Keratinocyte (primary cell): Measurements from ENCODE around the gene KPNA3. TPM values are rescaled to one million over a fixed set of nuclear protein-coding genes. Genes with fewer than 3 reads are reported as not detected.

Experiments used
- DNase-seq: peaks from one replicate; pipeline ENCODE4 v3.0.0-alpha.2; 2011; ENCODE audit warnings: low read depth, missing footprints, low spot score
- FAIRE-seq: peaks from 2 replicates; lab custom pipeline; 2011; peaks lifted over from hg19 to GRCh38; lab: Jason Lieb, UNC
- H2AFZ ChIP-seq: 2 replicates; pipeline ENCODE4 v1.6.0; 2012; ENCODE audit warnings: low read length, control low read depth, inconsistent platforms; ENCODE audit not compliant: control insufficient read depth
- H3K27ac ChIP-seq: 2 replicates; pipeline ENCODE4 v1.5.1; 2011; ENCODE audit warnings: low read length; ENCODE audit not compliant: control insufficient read depth, insufficient read depth
- H3K27me3 ChIP-seq: 3 replicates; pipeline ENCODE4 v1.6.0; 2011; ENCODE audit warnings: low read length; ENCODE audit not compliant: control insufficient read depth, insufficient read depth; ENCODE audit errors: extremely low read depth
- H3K36me3 ChIP-seq, 2 experiments: 2 replicates in 1 of 2; 3 replicates in 1 of 2; pipeline ENCODE4 v1.5.1; 2011; ENCODE audit warnings: low read length in 2 of 2, mild to moderate bottlenecking in 1 of 2; ENCODE audit not compliant: control insufficient read depth in 2 of 2, insufficient read depth in 2 of 2; ENCODE audit errors: extremely low read depth in 1 of 2
- H3K4me1 ChIP-seq: 3 replicates; pipeline ENCODE4 v1.5.1; 2011; ENCODE audit warnings: low read length; ENCODE audit not compliant: control insufficient read depth, insufficient read depth; ENCODE audit errors: extremely low read depth
- H3K4me2 ChIP-seq: 3 replicates; pipeline ENCODE4 v1.6.0; 2011; ENCODE audit warnings: low read depth, low read length; ENCODE audit not compliant: control insufficient read depth, insufficient read depth; ENCODE audit errors: extremely low read depth
- H3K4me3 ChIP-seq, 3 experiments: fragments of 200-600 bp in 1 of 3; sonication (generic) in 1 of 3; 2 replicates in 2 of 3; 3 replicates in 1 of 3; pipeline ENCODE4 v1.5.1; 2011 to 2016; ENCODE audit warnings: low read length in 3 of 3, mild to moderate bottlenecking in 3 of 3, control low read depth in 2 of 3, inconsistent platforms in 1 of 3, low read depth in 1 of 3, mixed read lengths in 1 of 3, mixed run types in 1 of 3, moderate library complexity in 1 of 3; ENCODE audit not compliant: control insufficient read depth in 2 of 3, insufficient read depth in 2 of 3; ENCODE audit errors: extremely low read depth in 1 of 3
- H3K79me2 ChIP-seq: 2 replicates; pipeline ENCODE4 v1.6.0; 2012; ENCODE audit warnings: low read length; ENCODE audit not compliant: control insufficient read depth, insufficient read depth
- H3K9ac ChIP-seq: 3 replicates; pipeline ENCODE4 v1.6.0; 2011; ENCODE audit warnings: low read length; ENCODE audit not compliant: control insufficient read depth, insufficient read depth; ENCODE audit errors: extremely low read depth
- H3K9me1 ChIP-seq: 3 replicates; pipeline ENCODE4 v1.6.0; 2011; ENCODE audit warnings: low read length; ENCODE audit not compliant: control insufficient read depth, insufficient read depth; ENCODE audit errors: extremely low read depth
- H3K9me3 ChIP-seq: 2 replicates; pipeline ENCODE4 v1.5.1; 2012; ENCODE audit warnings: low read depth, low read length; ENCODE audit not compliant: control insufficient read depth
- H4K20me1 ChIP-seq: 3 replicates; pipeline ENCODE4 v1.6.0; 2011; ENCODE audit warnings: low read length; ENCODE audit not compliant: control insufficient read depth, insufficient read depth; ENCODE audit errors: extremely low read depth
- EZH2 ChIP-seq: IDR thresholded peaks from one replicate; pipeline ENCODE4 v1.6.1; 2012; ENCODE audit warnings: inconsistent platforms, mild to moderate bottlenecking, low read length, moderate library complexity
- dilution Hi-C: fragments of 300-500 bp; cut with MboI; formaldehyde crosslinking; loops from one replicate; pipeline ENCODE4 v1.7.0; 2020; ENCODE audit warnings: low sequenced_read_pairs; ENCODE audit not compliant: extremely low pct_ligation_motif_present
- polyA plus RNA-seq, 5 experiments: library from polyadenylated mRNA; depleted of rRNA in 3 of 5; stranded (reverse) in 3 of 5; stranded (forward) in 1 of 5; unstranded in 1 of 5; fragments of >200 nt; gene quantifications; 1 replicate in 1 of 5; 2 replicates in 3 of 5; 3 replicates in 1 of 5; pipeline versions ENCODE4 v1.2.1 to v1.2.3, GENCODE V29; 2011 to 2012; ENCODE audit warnings: missing spikeins in 2 of 5, low read depth in 1 of 5, low replicate concordance in 1 of 5
- TF ChIP-seq, protein P1 (sequence below), 3 experiments: IDR thresholded peaks in 1 of 3; conservative IDR thresholded peaks in 1 of 3; optimal IDR thresholded peaks in 1 of 3; 2 replicates in 2 of 3; 3 replicates in 1 of 3; pipeline versions ENCODE3 to v1.5.1; 2011; ENCODE audit warnings: low read length in 3 of 3, mild to moderate bottlenecking in 3 of 3, moderate library complexity in 2 of 3, control low read depth in 1 of 3, inconsistent platforms in 1 of 3; ENCODE audit not compliant: insufficient read depth in 2 of 3; ENCODE audit errors: extremely low read depth in 1 of 3

Gene KPNA3
- polyA plus RNA-seq, 1 donor (not counting 4 experiments of a cell fraction or from before 2014, with no cell fraction given), result 37.3 TPM

DNA sequence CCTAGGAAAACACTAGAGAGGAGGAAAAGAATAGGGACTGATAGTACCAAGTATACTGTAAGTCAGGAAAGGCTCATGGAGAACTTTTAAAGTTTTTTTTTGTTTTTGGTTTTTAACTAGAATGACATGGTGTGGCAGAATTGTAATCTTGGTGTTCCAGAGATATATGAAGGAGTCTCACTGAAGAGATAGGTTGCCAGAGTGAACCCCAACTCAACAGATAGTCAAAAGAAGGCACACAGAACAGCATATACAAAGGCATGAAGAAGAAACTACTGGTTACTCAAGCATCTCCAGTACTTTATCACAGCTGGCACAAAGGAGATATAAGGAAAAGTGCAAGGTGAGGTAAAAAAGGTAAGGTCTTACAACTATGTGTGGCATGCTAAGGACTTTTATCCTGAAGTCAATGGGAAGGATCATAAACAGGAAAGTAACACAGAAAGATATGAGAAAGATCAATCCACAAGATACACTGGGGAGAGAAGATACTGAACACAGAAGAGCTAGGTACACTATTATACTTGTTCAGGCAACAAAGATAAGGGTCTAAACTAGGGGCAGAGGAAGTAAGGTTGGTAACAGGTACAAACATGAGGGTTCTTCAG is 6.0 kb downstream of the KPNA3 start:
- H3K27ac ChIP-seq, result no peak overlapping the region
- peaks cover 0 to 6% of the 10 kb centered on the region in 2 experiments for H3K36me3 ChIP-seq
- DNase-seq (no peak), FAIRE-seq (no peak)
- H3K9ac ChIP-seq, result no peak overlapping the region
- H3K4me2 ChIP-seq, result no peak overlapping the region
- H3K79me2 ChIP-seq, result peaks cover 98% of the 10 kb centered on the region
- peaks cover 2% of the 10 kb centered on the region for H3K9me1 ChIP-seq
- H3K27me3 ChIP-seq, result no peaks in the 10 kb centered on the region
- peaks cover 6% of the 10 kb centered on the region for H3K4me1 ChIP-seq
- TF ChIP-seq, protein P1, sequence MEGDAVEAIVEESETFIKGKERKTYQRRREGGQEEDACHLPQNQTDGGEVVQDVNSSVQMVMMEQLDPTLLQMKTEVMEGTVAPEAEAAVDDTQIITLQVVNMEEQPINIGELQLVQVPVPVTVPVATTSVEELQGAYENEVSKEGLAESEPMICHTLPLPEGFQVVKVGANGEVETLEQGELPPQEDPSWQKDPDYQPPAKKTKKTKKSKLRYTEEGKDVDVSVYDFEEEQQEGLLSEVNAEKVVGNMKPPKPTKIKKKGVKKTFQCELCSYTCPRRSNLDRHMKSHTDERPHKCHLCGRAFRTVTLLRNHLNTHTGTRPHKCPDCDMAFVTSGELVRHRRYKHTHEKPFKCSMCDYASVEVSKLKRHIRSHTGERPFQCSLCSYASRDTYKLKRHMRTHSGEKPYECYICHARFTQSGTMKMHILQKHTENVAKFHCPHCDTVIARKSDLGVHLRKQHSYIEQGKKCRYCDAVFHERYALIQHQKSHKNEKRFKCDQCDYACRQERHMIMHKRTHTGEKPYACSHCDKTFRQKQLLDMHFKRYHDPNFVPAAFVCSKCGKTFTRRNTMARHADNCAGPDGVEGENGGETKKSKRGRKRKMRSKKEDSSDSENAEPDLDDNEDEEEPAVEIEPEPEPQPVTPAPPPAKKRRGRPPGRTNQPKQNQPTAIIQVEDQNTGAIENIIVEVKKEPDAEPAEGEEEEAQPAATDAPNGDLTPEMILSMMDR (optimal IDR thresholded peaks at IDR 0.05 in 1 of 3, IDR thresholded peaks at IDR 0.05 in 1 of 3, conservative IDR thresholded peaks at IDR 0.05 in 1 of 3; ENCODE audit: extremely low read depth in 1 of 3, insufficient read depth in 2 of 3, low read length in 3 of 3), result no peak
- TF ChIP-seq EZH2, result no peak
- no peak overlapping the region for H2AFZ ChIP-seq
- dilution Hi-C loops, result no loop called here
- H3K9me3 ChIP-seq, result no peaks in the 10 kb centered on the region
- no peak overlapping the region for H3K4me3 ChIP-seq
- H4K20me1 ChIP-seq, result peaks cover 16% of the 10 kb centered on the region

DNA sequence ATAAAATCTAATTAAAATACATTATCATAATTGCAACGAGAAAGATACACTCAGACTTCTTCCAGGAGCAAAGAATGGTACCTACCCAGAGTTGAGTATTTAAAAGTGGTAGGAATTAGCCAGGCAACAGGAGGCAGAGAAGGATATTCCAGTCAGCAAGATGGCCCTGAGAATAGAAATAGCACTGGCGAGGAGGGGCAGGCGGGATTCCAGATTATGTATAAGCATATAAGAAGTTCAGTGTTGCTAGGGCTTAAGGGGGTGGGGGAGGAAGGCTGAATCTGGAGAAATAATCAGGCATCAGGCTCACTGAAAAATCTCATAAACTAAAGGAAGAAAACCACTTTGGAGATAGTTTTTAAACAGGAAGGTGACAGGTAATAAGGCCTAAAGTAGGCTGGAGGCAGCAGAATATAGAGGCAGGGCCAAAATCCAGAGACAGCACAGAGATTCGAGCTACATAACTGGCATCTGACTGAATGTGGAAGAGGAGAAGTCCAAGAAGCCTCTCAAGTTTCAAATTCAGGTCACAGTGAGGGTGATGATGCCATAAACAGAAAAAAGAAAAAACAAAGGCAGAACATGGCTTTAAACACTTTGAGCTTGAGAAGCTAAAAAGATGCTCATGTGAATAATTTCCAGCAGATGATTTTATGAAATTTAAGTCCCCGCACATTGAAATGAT is 7.5 kb downstream of the KPNA3 start:
- Histone ChIP-seq H3K27ac (no peak overlapping the region), H3K9me1 (peaks cover 2% of the 10 kb centered on the region), H3K9me3 (no peaks in the 10 kb centered on the region), H3K9ac (no peak overlapping the region), H3K4me2 (no peak overlapping the region), H3K36me3 (peaks cover 0 to 2% of the 10 kb centered on the region in 2 experiments), H4K20me1 (peaks cover 12% of the 10 kb centered on the region), H3K4me1 (no peaks in the 10 kb centered on the region), H2AFZ (no peak overlapping the region), H3K4me3 (no peak overlapping the region), H3K27me3 (no peaks in the 10 kb centered on the region), H3K79me2 (peaks cover 95% of the 10 kb centered on the region)
- FAIRE-seq, result no peak
- TF ChIP-seq, protein P1 (optimal IDR thresholded peaks at IDR 0.05 in 1 of 3, IDR thresholded peaks at IDR 0.05 in 1 of 3, conservative IDR thresholded peaks at IDR 0.05 in 1 of 3; ENCODE audit: extremely low read depth in 1 of 3, insufficient read depth in 2 of 3, low read length in 3 of 3), result no peak
- no peak for TF ChIP-seq EZH2
- dilution Hi-C loops, result no loop called here
- DNase-seq, result no peak
